Glutamatergic neuron (in vitro differentiated cells): Measurements from ENCODE around the gene PPM1E. TPM values are rescaled to one million over a fixed set of nuclear protein-coding genes. Genes with fewer than 3 reads are reported as not detected.

Source experiments
- DNase-seq: peaks from one replicate; pipeline ENCODE4 v3.0.0; 2022
- H3K27ac Mint-ChIP-seq: one replicate; pipeline ENCODE4 v1.8.0; 2020; ENCODE audit warnings: mild to moderate bottlenecking, mixed read lengths, inconsistent platforms; ENCODE audit not compliant: unreplicated experiment
- H3K27me3 Mint-ChIP-seq: one replicate; pipeline ENCODE4 v1.8.0; 2020; ENCODE audit warnings: mild to moderate bottlenecking, moderate library complexity, mixed read lengths, inconsistent platforms; ENCODE audit not compliant: unreplicated experiment
- H3K36me3 Mint-ChIP-seq: one replicate; pipeline ENCODE4 v1.8.0; 2020; ENCODE audit warnings: mild to moderate bottlenecking, mixed read lengths, inconsistent platforms; ENCODE audit not compliant: unreplicated experiment
- H3K4me1 Mint-ChIP-seq: one replicate; pipeline ENCODE4 v1.8.0; 2020; ENCODE audit warnings: mild to moderate bottlenecking, low read depth, mixed read lengths, inconsistent platforms; ENCODE audit not compliant: unreplicated experiment
- H3K4me3 Mint-ChIP-seq: one replicate; pipeline ENCODE4 v1.8.0; 2020; ENCODE audit warnings: mild to moderate bottlenecking, mixed read lengths, inconsistent platforms; ENCODE audit not compliant: unreplicated experiment
- H3K9me3 Mint-ChIP-seq: one replicate; pipeline ENCODE4 v1.8.0; 2020; ENCODE audit warnings: mild to moderate bottlenecking, moderate library complexity, mixed read lengths, inconsistent platforms; ENCODE audit not compliant: unreplicated experiment
- CTCF ChIP-seq: fragments of 200-600 bp; sonication (generic); IDR thresholded peaks from one replicate; pipeline ENCODE4 v1.5.0; 2021; ENCODE audit not compliant: partially characterized antibody, unreplicated experiment
- total RNA-seq: library from RNA; stranded (reverse); fragmentation: NEBNext Ultra II Directional; extraction: Animal tissue kit (Norgen Biotek cat#: 25700); gene quantifications from one replicate; pipeline ENCODE4 v1.2.1, GENCODE V29; 2021; ENCODE audit not compliant: unreplicated experiment

Gene PPM1E
- total RNA-seq, 1 donor from 2014 or later = 52.5 TPM

GRCh38 chr17:58865301-58865700 lies 109.6 kb downstream of the PPM1E start:
- no peak for TF ChIP-seq CTCF
- no peak for DNase-seq
- H3K4me1 Mint-ChIP-seq = peaks cover 1% of the 10 kb centered on the region
- H3K36me3 Mint-ChIP-seq = peaks cover 4% of the 10 kb centered on the region
- H3K27me3 Mint-ChIP-seq = no peaks in the 10 kb centered on the region
- no peaks in the 10 kb centered on the region for H3K9me3 Mint-ChIP-seq
- H3K27ac Mint-ChIP-seq = no peak overlapping the region
- no peak overlapping the region for H3K4me3 Mint-ChIP-seq

- no peak for TF ChIP-seq CTCF
- H3K4me1 Mint-ChIP-seq = peaks cover 1% of the 10 kb centered on the region
- no peak overlapping the region for H3K27ac Mint-ChIP-seq
- H3K36me3 Mint-ChIP-seq = peaks cover 1% of the 10 kb centered on the region
- no peak for DNase-seq
- peaks cover 3% of the 10 kb centered on the region for H3K27me3 Mint-ChIP-seq
- no peak overlapping the region for H3K4me3 Mint-ChIP-seq
- H3K9me3 Mint-ChIP-seq = peaks cover 2% of the 10 kb centered on the region
These were observed 115.1 kb downstream of the PPM1E start for GRCh38 chr17:58870747-58871146.

- TF ChIP-seq CTCF = no peak
- no peaks in the 10 kb centered on the region for H3K36me3 Mint-ChIP-seq
- H3K4me1 Mint-ChIP-seq = no peaks in the 10 kb centered on the region
- H3K9me3 Mint-ChIP-seq = peaks cover 2% of the 10 kb centered on the region
- H3K27me3 Mint-ChIP-seq = peaks cover 3% of the 10 kb centered on the region
- H3K4me3 Mint-ChIP-seq = no peak overlapping the region
- no peak overlapping the region for H3K27ac Mint-ChIP-seq
- DNase-seq = no peak
These were observed 118.3 kb downstream of the PPM1E start for GRCh38 chr17:58873926-58874325.

GRCh38 chr17:58875261-58875660 lies 119.6 kb downstream of the PPM1E start:
- no peak overlapping the region for H3K4me3 Mint-ChIP-seq
- H3K9me3 Mint-ChIP-seq = peaks cover 2% of the 10 kb centered on the region
- TF ChIP-seq CTCF = no peak
- no peak for DNase-seq
- no peaks in the 10 kb centered on the region for H3K36me3 Mint-ChIP-seq
- peaks cover 3% of the 10 kb centered on the region for H3K27me3 Mint-ChIP-seq
- H3K27ac Mint-ChIP-seq = no peak overlapping the region
- no peaks in the 10 kb centered on the region for H3K4me1 Mint-ChIP-seq

DNA sequence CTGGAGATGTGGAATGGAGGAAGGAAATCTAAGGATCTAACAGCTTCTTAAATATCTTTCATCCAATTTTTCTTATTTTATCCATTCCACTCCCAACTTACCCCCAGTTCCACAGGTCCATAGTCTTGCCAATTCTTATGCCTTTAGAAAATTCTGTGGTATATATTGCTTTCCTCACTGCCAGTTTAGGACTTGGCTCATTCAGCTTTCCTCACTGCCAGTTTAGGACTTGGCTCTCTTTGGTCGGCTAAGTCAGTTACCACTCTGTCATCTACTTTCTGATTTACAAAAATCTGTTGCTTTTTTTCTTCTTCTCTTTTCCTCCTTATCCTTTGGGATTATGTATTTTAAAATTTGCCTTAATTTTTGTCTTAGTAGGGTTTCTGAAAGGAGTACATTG lies 128.5 kb downstream of the PPM1E start:
- no peak for DNase-seq
- Mint-ChIP-seq H3K9me3 (peaks cover 1% of the 10 kb centered on the region), H3K36me3 (no peaks in the 10 kb centered on the region), H3K27ac (no peak overlapping the region), H3K27me3 (no peaks in the 10 kb centered on the region), H3K4me3 (no peak overlapping the region), H3K4me1 (peaks cover 2% of the 10 kb centered on the region)
- TF ChIP-seq CTCF = no peak
